Smooth muscle cell of the umbilical artery (primary cell): ENCODE data around the gene IGLL5. TPM values are rescaled to one million over a fixed set of nuclear protein-coding genes. Genes with fewer than 3 reads are reported as not detected.

Experiments
- total RNA-seq: library from RNA; depleted of rRNA; stranded (reverse); fragments of >200 nt; gene quantifications from 2 replicates; pipeline ENCODE4 v1.2.3, GENCODE V29; 2014

The IGLL5 gene
- not detected in 2 replicates for total RNA-seq

GRCh38 chr22:22887621-22888503 lies at the start of gene IGLL5:
Gene IGLL5 (plus strand): TSS chr22:22887816. CDS start chr22:22888054, 238 bp downstream.

Other genes with a start within 250 kb of the IGLL5 start
- not detected in 2 replicates for gene GGTLC2, start 243.2 kb upstream of the IGLL5 start, total RNA-seq
- 7.4 and 15.0 TPM in 2 replicates for gene GNAZ, start 182.7 kb downstream of the IGLL5 start, total RNA-seq